IPS-11a (cell line): ENCODE data around the gene UNKL.
A peak's percentile ranks its signal among the peaks of the same experiment; 100 is the strongest.

Source experiments
- H3K4me3 ChIP-seq: one replicate; pipeline ENCODE4 v1.5.1; 2013; ENCODE audit warnings: low read depth, low read length, control low read depth

The UNKL gene

DNA sequence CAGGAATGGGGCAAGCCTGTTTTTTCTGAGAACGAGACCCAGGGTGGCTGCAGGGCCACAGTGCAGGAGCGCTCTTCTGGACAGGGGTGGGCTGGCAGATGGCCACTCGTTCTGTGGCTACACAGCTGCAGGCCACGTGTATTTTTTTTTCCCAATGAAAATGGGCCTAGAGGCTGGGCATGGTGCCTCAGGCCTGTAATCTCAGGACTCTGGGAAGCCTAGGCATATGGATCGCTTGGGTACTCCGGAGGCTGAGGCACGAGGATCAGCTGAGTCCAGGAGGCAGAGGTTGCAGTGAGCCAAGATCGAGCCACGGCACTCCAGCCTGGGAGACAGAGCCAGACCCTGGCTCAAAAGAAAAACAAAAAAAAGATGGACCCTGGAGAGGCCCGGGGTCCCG, 6.8 kb downstream of the UNKL start:
- no peak overlapping the region for H3K4me3 ChIP-seq

DNA sequence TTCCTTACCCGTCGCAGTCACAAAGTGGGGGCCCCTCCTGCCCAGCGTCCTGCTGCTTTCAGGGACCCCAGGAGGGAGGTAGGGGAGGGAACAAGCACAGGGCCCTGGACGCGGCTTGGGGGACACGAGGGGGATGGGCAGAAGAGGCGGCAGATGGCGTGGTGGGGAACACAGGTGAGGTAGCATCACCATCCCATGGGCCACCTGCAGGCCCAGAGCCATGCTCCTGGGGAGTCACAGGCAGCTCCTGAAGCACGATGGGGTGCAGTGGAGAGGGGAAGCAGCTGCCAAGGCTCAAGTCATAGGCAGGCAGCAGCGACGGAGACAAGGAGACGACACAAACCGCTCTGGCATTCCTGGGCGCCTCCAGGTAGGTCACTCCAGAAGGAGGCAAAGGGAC, 10.8 kb downstream of the UNKL start:
- H3K4me3 ChIP-seq = no peak overlapping the region

DNA sequence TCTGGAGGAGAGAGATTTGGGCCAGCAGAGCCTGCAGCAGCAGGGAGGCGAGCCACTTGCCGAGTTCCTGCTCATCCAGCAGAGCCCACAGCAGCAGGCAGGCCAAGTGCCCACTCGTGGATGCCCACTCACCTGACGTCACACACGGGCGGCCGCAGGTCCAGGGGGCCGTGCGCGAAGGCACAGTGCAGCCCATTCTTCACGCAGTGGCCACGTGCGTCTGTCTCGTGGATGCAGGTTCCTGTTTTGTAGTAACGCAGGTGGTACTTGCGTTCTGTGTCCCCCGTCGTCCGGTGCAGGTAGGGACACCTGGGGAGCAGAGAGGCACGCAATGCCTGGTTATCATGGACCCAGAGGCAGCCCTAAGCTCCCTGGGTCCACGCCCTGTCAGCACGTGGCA, 11.5 kb downstream of the UNKL start:
- no peak overlapping the region for H3K4me3 ChIP-seq

DNA sequence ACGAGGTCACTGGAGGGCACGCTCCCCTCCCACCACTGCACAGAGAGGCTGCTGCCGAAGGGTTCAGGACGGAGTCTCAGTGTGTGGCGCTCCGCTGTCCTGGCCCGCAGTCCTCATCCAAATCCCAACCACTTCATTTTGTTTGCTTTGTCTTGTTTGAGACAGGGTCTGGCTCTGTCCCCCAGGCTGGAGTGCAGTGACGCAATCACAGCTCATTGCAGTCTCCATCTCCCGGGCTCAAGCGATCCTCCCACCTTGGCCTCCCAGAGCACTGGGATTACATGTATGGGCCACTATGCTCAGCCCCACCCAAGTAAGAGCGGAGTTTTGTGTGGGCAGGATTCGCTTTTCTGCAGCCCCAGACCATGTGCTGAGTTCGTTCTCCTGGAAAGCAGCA, 12.7 kb downstream of the UNKL start:
- H3K4me3 ChIP-seq = no peak overlapping the region

DNA sequence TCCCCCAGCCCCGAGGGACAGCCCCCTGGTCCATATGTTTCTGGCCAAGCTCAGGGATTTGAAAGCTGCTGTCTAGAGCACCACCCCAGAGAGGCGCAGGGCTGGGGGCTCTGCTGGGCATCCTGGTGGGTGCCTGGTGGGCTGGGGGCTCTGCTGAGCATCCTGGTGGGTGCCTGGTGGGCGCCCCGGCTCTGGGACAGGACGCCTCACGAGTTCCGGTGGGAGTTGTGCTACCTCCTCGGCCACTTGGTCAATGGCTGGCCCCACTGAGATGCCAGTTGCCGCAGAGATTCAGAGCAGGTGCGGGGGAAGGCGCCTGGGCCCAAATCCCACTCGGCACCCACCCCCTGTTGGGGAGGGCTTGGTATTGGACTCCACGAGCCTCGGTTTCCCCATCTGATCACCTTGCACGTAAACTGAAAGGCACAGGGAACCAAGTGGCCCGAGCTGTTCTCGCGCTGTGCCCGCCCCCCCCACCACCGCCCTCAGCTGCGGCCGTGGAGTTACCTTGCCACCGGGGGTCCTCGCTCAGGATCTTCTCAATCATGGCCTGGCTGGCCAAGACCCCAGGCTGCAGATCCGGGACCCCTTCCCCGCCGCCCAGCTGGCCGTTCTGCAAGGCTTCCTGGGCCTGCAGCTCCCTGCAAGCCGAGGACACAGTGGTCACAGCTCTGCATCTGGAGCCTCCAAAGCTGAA, 13.3 kb downstream of the UNKL start:
- H3K4me3 ChIP-seq = no peak overlapping the region

DNA sequence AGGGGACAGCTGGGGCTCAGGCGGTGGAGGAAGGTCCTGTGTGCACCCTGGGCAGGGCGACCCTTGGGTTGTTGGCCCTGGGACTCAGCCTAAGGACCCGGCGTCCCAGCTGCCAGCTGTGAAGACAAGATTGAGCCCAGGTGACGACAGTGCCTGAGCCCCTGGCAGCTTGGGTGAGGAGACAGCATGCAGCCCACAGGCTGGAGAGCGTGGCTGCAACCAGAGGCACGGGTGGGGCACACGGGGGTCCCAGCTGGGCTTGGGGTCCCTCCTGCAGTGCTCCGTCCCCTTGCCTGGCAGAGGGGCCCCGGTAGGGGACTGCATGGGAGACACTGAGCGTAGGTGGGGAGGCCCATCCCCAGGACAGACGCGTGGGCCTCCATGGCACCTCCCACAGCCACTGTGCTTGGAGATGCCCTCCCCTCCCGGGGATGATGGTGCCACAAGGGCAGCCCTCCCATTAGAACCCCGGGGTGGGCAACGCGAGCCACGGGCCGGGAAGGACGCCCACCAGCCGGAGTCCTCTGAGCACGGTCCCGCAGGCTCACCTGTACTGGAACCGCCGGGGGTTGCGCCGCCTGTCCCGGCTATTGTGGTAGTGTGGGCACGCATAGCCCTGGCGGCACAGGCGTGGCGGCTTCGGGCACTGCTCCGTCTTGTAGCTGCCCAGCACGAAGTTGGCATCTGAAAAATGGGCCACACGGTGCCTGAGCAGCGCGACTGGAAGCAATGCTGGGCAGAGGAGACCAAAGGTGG, 15.5 kb downstream of the UNKL start:
- no peak overlapping the region for H3K4me3 ChIP-seq

DNA sequence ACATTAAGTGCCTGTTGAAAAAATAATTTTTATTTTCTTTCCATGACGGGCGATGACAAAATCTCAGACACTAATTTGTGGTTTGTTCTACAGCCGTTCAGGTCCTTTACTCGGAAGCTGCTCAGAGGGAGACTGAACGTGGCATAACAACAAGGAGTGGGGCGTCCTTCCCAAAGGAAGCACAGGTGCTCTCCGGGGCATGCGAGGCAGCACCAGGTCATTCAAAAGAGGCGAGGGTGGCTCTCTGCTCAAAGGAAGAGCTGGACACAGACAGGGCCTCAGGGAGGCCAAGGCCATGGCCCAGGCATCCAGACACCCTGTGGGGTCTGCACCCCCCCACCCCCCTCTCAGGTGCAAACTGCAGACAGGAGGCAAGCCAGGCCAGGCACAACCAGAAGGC, 16.2 kb downstream of the UNKL start:
- H3K4me3 ChIP-seq = no peak overlapping the region

DNA sequence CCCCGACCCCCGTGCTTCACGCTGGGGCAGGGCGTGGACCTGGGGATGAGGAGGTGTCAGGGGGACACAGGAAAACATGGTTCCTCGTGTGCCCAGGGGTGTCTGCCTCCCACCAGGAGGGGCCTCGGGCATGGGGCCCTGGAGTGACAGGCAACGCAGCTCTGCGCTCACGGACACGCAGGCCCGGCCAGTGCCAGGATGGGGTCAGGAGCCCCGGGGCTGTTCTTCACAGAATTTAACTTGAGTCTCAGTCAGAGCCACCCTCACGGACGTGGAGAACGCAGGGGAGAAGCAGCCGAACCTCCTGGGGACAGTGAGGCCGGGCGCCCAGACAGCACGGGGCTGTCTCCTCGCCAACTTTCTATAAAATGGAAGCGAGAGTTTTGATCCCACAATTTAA, 16.7 kb downstream of the UNKL start:
- H3K4me3 ChIP-seq = no peak overlapping the region

DNA sequence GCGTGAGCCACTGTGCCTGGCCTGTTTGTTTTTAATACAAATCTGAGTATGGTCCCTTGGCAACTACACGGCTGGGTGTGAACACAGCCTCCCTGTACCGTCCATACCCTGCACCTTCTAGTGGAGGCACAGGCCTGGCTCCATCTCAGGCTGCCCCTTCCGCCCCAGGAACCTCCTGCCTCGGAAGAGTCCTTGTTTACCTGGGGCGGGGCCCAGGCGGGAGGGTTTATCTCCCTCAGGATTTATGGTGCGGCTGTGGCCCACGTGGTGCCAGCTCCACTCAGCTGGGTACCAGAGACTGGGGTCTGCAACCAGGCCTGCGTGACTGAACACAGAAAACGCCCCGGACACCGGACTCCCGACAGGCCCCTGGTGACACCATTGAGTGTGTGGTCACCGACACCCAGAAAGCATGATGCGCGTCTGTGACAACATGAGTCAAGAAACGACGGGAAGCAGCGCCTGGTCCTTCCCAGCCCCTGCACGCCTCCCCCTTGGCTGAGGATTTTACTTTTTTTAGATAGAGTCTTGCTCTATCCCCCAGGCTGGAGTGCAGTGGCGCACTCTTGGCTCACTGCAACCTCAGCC, 19.0 kb downstream of the UNKL start:
- no peak overlapping the region for H3K4me3 ChIP-seq

DNA sequence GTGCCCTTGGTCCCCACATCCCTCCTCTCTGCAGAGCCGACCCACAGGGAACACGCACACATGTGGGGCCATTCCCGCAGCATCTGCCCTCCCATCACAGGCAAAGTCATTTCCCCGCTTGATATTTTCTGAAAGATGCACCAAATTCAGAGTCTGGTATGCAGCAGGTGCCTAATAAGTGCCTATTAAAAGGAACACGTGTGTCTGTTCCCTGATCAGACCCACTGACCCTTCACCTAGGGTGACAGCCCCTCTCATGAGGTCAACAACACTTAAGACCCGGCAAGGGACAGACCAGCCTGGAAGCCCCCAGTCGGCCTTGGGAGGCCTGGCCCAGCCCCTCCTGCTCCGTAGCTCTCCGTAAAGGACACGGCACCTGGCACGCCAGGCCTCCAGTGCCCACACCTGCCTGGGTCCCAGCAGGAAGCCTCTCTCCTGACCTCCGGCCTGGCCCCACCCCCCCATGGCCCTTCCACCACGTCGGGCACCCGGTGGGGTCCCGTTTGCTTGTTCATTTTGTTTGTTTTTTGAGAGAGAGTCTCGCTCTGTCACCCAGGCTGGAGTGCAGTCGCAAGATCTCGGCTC, 20.0 kb downstream of the UNKL start:
- no peak overlapping the region for H3K4me3 ChIP-seq

DNA sequence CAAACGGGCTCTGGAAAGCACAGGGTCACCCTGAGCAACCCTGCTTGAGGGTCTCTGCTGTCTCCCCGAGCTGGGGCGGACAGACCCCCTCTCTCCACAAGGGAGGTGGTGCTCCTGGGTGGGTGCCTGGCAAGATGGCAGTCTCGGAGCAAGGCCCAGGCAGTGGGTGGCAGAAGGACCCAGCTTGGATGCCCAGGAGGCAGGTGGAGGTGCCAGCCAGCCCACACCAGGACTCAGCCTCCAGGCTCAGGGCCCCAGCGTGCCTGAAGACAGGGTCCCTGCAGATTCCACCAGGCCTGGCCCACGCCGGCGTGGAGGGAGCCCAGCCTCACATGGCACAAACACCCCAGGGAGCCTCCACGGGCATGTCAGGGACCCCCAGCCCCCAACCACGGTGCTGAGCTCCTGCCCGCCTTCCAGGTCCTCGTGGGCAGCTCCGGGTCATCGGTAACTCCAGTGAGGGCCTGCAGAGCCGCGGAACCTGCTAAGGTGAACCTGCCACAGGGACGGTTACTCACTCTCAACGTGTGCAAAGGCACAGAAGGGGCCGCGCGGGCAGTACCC, 20.8 kb downstream of the UNKL start:
- H3K4me3 ChIP-seq = no peak overlapping the region

DNA sequence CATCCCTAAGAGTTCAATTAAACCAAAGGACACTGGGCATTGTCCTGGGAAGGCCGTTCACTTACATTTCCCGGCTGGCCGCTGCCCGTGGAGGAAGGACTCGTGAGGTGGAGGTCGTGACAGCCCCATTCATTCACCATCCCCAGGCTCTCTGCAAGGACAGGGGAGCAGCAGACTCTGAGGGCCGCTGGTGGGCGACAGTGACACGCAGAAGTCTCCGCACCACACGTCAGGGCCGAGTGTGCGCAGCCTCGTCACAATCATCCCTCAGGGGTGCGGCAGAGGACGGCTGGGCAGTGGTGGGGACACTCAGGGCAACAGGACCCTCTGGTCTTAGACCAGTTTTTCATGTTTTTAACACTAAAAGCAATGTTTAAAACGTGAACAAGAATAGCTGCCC, 21.7 kb downstream of the UNKL start:
- no peak overlapping the region for H3K4me3 ChIP-seq

DNA sequence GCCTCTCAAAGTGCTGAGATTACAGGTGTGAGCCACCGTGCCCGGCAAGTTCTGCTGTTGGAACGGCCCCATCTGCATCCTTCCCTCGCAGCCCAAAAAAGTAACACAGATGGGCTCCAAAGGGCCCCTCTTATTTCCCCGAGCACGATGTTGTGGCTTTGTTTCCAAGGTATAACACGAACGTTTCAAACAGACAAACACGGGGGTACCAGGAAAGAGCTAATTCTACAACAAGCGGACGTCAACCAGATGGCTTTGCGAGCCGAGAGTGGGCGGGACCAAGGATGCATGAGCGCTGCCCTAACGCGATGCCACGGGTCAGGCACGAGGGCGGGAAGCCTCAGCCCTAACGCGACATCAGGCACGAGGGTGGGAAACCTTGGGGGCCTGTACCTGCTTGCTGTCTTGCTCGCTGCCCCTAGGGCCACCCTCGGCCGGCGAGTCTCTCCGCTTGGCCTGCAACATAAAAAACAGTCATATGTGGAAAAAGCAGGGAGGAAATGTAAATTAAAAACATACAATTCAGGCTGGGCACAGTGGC, 24.2 kb downstream of the UNKL start:
- no peak overlapping the region for H3K4me3 ChIP-seq

DNA sequence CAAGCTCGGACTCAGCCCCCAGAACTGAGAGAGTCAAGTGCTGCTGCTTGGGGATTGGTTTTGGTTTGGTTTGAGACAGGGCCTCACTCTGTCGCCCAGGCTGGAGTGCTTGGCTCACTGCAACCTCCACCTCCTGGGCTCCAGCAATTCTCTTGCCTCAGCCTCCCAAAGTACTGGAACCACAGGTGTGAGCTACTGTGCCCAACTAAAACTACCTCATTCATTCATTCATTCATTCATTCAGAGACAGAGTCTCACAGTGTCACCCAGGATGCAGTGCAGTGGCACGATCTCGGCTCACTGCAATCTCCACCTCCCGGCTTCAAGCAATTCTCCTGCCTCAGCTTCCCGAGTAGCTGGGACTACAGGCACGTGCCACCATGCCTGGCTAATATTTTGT, 24.7 kb downstream of the UNKL start:
- H3K4me3 ChIP-seq = no peak overlapping the region

DNA sequence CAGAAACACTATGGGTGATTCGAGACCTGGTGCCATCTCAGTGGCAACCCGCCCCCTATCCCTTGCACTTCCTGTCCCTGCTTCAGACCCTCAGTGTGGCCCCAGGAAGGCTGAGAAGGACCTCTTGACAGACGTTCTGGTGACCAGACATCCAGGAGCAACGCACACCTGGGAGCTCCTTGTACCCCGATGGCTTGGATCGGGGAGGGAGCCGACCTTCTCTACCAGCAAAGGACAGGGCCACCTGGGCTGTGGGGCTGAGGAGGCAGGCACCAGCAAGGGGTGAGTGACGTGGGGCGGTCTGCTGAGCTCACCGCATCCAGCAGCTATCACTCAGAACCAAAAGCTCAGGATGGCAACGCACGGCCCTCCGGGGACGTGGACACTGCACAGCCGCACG, 27.2 kb downstream of the UNKL start:
- no peak overlapping the region for H3K4me3 ChIP-seq

DNA sequence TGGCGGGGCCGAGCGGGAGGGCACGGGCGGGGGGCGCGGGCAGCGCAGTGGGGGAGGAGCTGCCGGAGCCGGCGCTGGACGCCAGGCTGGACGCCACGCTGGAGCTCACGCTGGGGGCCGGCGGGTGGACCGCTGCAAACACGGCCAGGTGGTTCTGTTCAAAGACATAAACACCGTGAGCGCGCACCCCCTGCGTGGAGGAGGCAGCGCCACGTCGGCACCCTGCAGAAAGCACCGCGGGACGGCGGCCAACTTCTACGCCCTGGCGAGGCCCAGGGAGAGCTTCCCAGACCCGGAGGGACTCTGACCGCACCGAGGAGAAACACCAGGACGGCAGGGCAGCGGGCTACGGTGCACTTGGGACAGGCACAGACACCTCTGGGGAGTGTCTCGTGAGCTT, 29.3 kb downstream of the UNKL start:
- H3K4me3 ChIP-seq = no peak overlapping the region

DNA sequence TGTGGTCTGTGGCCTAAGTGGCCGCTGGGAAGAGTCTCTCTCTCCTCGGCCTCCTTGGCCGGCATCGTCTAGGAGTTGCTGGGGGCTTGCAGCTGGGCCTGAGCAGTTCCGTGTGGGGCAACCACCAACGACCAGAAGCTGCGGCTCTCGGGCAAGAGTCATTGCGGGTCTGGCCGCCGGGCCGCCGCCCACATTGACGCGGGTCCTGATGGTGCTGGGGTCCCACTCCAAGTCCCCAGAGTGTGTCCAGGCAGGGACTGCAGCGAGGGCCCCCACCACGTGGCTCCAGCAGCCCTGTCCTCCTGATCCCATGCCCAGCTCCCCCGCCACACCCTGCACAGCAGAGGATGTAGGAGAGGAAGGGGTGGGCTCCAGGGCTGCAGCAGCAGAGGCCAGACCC, 30.9 kb downstream of the UNKL start:
- H3K4me3 ChIP-seq = no peak overlapping the region

DNA sequence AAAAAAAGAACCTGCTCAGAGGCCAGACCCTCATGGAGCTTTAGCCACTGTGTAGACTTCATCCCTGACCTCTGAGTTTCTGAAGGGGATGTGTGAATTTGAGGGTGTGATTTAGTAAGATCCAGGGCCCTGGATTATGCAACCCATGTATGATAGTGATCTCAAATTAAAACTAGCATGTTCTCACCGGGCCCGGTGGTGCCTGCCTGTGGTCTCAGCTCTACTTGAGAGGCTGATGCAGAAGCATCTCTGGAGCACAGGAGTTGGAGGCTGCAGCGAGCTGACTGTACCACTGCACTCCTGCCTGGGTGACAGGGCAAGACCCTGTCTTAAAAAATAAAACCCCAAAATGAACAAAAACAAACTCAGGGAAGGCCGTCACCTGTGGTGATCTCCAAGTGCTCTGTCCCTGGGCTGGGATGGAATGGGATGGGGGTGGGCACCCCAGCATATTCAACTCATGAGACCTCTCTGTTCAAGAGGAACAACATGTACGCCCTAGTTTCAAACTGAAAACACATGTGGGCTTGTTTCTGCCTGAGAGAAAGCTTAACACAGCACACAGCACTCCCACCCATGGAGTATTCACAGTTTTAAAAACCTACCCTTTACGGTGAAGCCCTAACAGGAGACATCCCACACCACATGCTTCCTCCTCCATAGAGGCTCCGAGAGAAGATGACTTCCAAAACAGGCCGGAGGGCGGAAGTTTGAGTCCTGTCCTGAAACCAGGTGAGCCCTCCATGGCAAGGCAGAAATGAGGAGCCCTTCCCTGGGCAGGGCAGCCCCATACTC, 32.7 kb downstream of the UNKL start:
- no peak overlapping the region for H3K4me3 ChIP-seq

DNA sequence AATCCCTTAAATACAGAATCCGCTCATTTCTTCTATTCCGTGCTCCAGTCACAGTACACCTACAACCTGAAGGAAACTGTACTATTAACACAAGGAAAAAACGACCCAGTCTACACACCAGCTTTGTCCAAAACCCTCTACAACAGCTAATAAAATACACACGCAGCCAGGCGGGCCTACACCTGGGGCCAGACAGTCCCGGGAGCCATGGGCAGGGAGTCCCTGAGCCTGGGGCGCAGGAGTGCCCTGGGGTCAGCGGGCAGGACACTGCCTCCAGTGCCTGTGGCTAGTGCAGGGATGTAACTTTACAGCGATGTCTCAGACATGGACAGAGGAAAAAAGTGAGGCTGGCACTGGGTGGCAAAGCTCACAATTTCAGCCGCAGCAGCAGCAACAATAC, 34.3 kb downstream of the UNKL start:
- peak overlapping the region; percentile 41 for H3K4me3 ChIP-seq

DNA sequence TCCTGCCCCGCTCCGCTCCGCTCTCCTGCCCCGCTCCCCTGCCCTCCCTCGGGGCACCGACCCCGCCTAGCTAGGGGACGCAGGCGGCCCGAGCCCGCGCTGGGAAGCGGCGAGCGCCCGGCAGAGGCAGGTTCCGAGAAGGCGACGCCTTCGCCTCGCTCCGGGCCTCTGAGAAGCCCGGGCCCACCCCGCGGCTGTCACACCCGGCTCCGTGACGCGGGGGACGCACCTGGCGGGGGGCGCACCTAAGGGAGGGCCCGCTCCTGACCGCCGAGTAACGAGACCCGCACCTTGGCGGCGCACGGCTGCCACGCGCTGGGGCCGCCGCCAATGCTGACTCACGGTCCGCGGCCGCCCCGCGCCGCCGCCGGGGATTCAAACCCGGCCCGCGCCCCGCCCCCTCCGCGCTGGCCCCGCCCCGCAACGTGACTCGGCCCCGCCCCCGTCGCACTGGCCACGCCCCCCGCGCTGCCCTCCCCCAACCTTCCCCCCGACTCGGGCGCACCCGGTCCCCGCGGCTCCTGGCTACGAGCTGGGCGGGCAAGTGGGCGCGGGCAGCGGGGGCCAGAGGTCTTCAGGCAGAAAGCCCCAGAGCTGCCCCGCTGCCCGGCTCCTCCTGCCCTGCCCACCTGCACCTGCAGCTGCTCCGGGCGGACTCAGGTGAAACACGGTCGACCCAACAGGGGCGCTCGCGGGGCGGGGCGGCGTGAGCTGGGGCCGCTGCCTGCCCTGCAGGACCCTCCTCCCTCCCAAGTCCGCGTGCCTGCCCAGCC, 35.0 kb downstream of the UNKL start:
- peak overlapping the region; percentile 73 for H3K4me3 ChIP-seq
